BE2C (cell line): ENCODE results near the gene GARIN5B.

Experiments
- DNase-seq: peaks from one replicate; pipeline ENCODE4 v3.0.0-alpha.2; 2020
- H3K27me3 ChIP-seq: fragments of 250-450 bp; sonication (Bioruptor Pico); 2 replicates; pipeline ENCODE4 v1.5.1; 2020; ENCODE audit warnings: mild to moderate bottlenecking
- H3K36me3 ChIP-seq: fragments of 250-450 bp; sonication (Bioruptor Pico); 2 replicates; pipeline ENCODE4 v1.5.1; 2020; ENCODE audit warnings: mild to moderate bottlenecking
- H3K4me1 ChIP-seq: fragments of 250-450 bp; sonication (Bioruptor Pico); 2 replicates; pipeline ENCODE4 v1.5.1; 2020
- H3K4me3 ChIP-seq: 2 replicates; pipeline ENCODE4 v1.5.1; 2011; ENCODE audit warnings: low read depth, low read length
- H3K9me3 ChIP-seq: fragments of 250-450 bp; sonication (Bioruptor Pico); 2 replicates; pipeline ENCODE4 v1.5.1; 2020
- CTCF ChIP-seq: IDR thresholded peaks from 2 replicates; pipeline ENCODE4 v1.5.1; 2012; ENCODE audit warnings: mild to moderate bottlenecking, low read depth, low read length

The GARIN5B gene

DNA sequence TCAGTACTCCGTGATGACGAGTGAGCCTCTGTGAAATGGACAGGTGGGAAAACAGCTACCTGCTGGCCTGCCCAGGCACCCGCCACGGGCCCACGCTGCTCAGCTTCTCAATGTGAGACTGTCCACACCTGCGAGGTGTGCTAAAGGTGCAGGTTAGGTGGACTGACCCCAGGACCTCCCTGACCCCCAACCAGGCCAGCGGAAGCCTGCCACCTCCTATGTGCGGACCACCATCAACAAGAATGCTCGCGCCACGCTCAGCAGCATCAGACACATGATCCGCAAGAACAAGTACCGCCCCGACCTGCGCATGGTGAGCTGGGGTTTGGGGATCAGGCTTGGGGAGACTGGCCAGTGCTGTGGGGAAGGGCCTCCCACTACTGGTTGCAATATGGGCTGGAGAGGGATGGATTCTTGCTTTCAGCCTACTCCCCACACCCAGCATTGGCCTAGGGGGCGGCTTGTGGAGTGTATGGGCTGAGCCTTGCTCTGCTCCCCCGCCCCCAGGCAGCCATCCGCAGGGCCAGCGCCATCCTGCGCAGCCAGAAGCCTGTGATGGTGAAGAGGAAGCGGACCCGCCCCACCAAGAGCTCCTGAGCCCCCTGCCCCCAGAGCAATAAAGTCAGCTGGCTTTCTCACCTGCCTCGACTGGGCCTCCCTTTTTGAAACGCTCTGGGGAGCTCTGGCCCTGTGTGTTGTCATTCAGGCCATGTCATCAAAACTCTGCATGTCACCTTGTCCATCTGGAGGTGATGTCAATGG, 24.9 kb upstream of the GARIN5B start:
- H3K36me3 ChIP-seq = peaks cover 57% of the 10 kb centered on the region
- peak overlapping the region; percentile 86 for H3K4me3 ChIP-seq
- no peaks in the 10 kb centered on the region for H3K9me3 ChIP-seq
- no peaks in the 10 kb centered on the region for H3K27me3 ChIP-seq
- DNase-seq = no peak
- peaks cover 7% of the 10 kb centered on the region for H3K4me1 ChIP-seq
- no peak for TF ChIP-seq CTCF

DNA sequence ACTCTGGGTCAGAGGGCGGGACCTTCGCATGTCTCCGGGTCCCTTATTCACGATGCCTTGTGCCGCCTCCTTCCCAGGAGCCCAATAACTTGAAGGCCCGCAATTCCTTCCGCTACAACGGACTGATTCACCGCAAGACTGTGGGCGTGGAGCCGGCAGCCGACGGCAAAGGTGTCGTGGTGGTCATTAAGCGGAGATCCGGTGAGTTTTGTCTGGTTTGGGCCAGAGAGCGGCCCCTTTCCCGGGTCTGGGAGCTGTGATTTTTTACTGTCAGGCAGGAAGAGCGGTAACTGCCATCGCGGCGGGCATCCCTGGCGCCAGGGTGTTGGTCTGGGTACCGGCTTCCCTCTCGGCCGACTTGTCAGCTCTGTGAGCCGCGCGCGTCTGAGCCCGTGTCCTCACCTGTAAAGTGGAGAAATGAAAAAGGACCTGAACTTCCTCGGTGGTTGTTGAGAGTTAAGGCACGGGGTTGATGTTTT, 23.5 kb upstream of the GARIN5B start:
- peaks cover 54% of the 10 kb centered on the region for H3K36me3 ChIP-seq
- TF ChIP-seq CTCF = no peak
- H3K4me1 ChIP-seq = peaks cover 3% of the 10 kb centered on the region; the same call in 1 of the 2 replicates
- no peak for DNase-seq
- peak overlapping the region; percentile 86 for H3K4me3 ChIP-seq
- H3K9me3 ChIP-seq = no peaks in the 10 kb centered on the region
- H3K27me3 ChIP-seq = no peaks in the 10 kb centered on the region

DNA sequence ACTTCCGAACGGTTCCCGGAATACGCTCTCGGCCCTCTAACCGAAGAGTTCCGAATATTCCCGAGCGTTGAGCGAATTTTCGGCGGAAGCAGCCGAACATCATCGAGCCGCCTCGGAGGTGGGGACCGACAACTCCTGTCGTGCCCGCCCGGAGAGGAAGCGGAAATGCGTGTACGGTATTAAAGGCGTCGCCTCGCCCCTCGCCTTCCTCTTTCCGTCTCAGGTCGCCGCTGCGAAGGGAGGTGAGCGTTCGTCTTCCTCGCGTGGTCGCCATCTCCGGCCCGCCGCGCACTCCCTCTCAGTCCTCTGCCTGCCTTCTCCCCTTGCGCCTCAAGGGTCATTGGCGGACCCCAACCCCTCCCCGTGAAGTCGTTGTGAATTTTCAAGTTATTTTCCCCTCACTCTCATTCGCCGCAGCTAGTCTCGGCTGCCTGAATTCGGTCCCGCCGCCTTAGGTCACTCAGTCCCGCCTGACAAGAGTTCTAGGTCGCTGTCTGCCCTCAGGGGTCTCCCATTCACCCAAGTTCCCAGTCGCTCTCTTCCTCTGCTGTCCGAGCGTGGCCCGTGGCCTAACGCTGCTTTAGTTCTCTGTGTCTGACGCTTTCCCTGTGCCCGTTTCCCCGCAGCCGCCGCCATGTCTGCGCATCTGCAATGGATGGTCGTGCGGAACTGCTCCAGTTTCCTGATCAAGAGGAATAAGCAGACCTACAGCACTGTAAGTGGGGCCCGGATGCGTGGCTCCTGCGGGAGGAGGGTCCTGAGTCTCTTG, 22.8 kb upstream of the GARIN5B start, which contains the start of gene RPL28:
TSS of gene RPL28 (plus strand) at position 209 of the 769 bp plus-strand sequence. CDS start at position 635, 426 bp downstream.
- peaks cover 47% of the 10 kb centered on the region for H3K36me3 ChIP-seq
- no peaks in the 10 kb centered on the region for H3K9me3 ChIP-seq
- no peaks in the 10 kb centered on the region for H3K27me3 ChIP-seq
- DNase-seq = peak; percentile 99
- H3K4me1 ChIP-seq = peaks cover 3% of the 10 kb centered on the region; the same call in 1 of the 2 replicates
- no peak for TF ChIP-seq CTCF
- H3K4me3 ChIP-seq = peak within 1 kb of the TSS; percentile 86

GRCh38 chr19:55384920-55385723, 22.1 kb upstream of the GARIN5B start:
- peaks cover 39% of the 10 kb centered on the region for H3K36me3 ChIP-seq
- H3K4me1 ChIP-seq = peaks cover 3% of the 10 kb centered on the region; the same call in 1 of the 2 replicates
- no peaks in the 10 kb centered on the region for H3K9me3 ChIP-seq
- peak; percentile 96 for DNase-seq
- H3K4me3 ChIP-seq = peak overlapping the region; percentile 86
- no peak for TF ChIP-seq CTCF
- no peaks in the 10 kb centered on the region for H3K27me3 ChIP-seq

DNA sequence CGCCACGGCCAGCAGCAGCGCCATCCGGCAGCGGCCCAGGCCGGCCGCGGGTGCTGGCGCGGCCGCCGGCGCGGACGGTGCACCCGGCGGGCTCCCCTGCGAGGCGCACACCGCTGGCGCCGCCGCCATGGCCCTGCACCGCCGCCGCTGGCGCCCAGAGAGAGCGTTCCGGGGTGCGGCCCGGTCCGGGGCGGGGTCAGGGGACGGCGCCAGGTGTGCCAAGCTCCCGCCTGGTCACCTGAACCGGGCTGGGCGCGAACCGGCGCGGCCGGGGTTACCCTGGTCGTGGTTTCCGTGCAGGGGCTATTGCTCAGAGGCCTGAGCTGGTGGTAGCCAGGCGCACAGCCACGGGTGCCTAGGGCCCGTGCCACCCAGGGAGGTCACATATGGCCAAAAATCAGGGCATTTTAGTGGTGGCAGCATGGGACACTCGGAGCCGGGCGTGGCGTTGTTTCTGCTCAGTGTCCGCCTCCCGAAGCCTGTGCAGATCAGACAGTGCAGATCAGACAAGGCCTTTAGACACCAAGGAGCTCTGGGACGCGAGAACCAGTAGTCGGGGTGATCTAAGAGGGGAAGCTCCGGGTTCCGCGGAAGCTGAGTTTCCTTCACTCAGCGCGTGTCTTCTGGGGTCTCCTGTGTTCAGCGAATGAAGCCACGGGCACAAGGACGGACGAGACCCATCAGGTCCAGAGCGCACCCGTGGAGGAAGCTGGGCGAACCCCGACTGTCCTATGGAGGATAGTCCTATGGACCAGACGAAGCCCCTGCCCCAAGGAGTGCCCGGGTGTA, 21.3 kb upstream of the GARIN5B start, which contains the start of gene TMEM238:
TSS of gene TMEM238 (minus strand) at position 162 of the 789 bp plus-strand sequence. CDS start at position 129, 33 bp downstream.
- Histone ChIP-seq H3K36me3 (peaks cover 33% of the 10 kb centered on the region), H3K4me3 (peak within 1 kb of the TSS; percentile 86), H3K9me3 (no peaks in the 10 kb centered on the region), H3K27me3 (no peaks in the 10 kb centered on the region), H3K4me1 (peaks cover 3% of the 10 kb centered on the region; the same call in 1 of the 2 replicates)
- DNase-seq = no peak
- TF ChIP-seq CTCF = no peak
